ENCODE results near the gene PXN. TPM values are rescaled to one million over a fixed set of nuclear protein-coding genes. Genes with fewer than 3 reads are reported as not detected.

The PXN gene
- total RNA-seq, 4 donors from 2014 or later = 29.6 to 211 (median 41.2) TPM

DNA sequence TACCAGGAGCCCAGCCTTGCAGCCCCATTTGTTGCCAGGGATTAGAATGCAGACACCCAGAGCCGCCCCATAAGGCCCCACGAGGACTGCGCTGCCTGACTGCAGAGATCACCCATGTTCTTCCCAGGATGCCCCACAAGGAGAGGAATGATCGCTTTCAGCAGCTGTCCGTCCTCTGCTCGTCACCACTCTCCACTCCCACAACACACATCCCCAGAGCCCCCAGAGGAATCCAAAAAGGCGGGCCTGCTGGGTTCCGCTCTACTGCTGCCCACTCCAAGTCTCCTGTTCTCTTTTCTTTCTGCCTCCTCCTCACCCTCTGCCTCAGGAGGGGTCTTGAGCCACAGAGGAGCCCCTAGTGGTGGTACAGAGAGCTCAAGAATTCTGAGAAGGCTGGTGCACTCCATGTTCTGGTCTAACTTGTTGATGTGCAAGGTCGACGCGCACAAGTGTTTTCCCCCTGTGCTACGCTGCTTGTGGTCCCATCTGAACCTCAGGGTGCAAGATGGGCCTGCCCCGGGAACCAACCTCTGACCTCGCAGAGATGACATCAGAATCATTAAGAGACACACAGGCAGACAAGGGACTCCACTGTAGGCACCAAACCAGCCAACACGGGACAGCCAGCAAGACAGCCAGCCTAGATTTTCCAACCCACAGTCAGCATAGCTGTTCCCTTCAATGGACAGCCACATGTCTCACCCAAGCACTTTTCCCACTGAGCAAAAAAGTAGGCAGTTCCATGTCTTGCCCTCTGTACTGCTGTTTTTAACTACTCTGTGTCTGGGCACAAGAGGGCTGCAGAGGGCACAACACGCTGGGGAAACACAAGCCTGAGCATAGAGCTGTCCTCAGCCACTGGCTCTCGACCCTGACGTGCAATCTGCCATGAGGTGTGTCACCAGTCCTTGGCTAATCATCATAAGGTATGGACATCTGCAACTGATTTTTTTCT is 29.9 kb downstream of the PXN start:
- H3K36me3 ChIP-seq = no peaks in the 10 kb centered on the region
- no peaks in the 10 kb centered on the region for H3K9me3 ChIP-seq
- TF ChIP-seq POLR2A (IDR thresholded peaks at IDR 0.05) = no peak
- TF ChIP-seq, protein P1, sequence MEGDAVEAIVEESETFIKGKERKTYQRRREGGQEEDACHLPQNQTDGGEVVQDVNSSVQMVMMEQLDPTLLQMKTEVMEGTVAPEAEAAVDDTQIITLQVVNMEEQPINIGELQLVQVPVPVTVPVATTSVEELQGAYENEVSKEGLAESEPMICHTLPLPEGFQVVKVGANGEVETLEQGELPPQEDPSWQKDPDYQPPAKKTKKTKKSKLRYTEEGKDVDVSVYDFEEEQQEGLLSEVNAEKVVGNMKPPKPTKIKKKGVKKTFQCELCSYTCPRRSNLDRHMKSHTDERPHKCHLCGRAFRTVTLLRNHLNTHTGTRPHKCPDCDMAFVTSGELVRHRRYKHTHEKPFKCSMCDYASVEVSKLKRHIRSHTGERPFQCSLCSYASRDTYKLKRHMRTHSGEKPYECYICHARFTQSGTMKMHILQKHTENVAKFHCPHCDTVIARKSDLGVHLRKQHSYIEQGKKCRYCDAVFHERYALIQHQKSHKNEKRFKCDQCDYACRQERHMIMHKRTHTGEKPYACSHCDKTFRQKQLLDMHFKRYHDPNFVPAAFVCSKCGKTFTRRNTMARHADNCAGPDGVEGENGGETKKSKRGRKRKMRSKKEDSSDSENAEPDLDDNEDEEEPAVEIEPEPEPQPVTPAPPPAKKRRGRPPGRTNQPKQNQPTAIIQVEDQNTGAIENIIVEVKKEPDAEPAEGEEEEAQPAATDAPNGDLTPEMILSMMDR (IDR thresholded peaks at IDR 0.05) = no peak
- peak overlapping the region; percentile 93 to 97 for H3K27ac ChIP-seq
- intact Hi-C loops (cut with DNase I; ENCODE audit: low total_unique reads) = no loop called here
- no peak overlapping the region for H3K4me3 ChIP-seq
- no peak for DNase-seq
- no peaks in the 10 kb centered on the region for H3K27me3 ChIP-seq
- H3K4me1 ChIP-seq = peaks cover 28 to 40% of the 10 kb centered on the region in 2 donors

DNA sequence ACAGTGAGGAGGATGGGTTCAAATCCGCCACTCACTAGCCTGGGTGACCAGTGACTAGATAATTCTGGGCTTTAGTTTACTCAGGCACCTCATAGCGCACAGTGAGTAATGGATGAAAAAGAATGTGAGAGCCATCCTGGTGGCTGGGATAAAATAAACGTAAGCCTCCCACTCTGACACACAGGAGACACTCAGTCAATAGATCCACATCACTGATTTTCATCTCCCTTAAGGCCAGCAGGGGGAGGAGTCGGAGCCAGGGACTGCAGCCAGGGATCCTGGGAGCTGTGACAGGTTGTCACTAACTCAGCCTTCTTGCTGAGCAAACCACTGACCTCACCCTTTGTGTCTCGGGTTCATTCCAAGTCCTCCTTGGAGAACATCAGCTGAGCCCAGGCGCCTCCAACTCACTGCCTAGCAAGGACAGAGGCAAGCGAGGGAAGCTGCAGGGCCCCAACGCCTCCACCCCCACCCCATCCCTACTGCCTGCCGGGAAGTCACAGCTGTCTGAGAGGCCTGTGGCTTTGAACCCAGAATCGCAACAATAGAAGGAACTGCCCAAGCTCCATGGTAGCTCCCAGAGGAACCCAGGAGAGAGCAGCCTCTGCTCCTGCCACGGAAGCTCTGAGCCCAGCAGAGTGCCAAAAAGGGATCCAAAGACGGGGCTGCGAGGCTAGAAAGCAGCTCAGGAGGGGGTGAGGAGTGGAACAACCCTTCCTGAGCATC is 30.7 kb downstream of the PXN start:
- TF ChIP-seq, protein P1 (IDR thresholded peaks at IDR 0.05) = peak; percentile 17 to 53 (median 34)
- TF ChIP-seq POLR2A (IDR thresholded peaks at IDR 0.05) = peak in 1 of 2 donors; percentile 27
- no peaks in the 10 kb centered on the region for H3K36me3 ChIP-seq
- peaks cover 36 to 47% of the 10 kb centered on the region in 2 donors for H3K4me1 ChIP-seq
- H3K9me3 ChIP-seq = no peaks in the 10 kb centered on the region
- no peaks in the 10 kb centered on the region for H3K27me3 ChIP-seq
- DNase-seq = peak; percentile 87 to 88
- H3K4me3 ChIP-seq = no peak overlapping the region
- H3K27ac ChIP-seq = peak overlapping the region; percentile 93 to 97
- intact Hi-C loops (cut with DNase I; ENCODE audit: low total_unique reads) = no loop called here

DNA sequence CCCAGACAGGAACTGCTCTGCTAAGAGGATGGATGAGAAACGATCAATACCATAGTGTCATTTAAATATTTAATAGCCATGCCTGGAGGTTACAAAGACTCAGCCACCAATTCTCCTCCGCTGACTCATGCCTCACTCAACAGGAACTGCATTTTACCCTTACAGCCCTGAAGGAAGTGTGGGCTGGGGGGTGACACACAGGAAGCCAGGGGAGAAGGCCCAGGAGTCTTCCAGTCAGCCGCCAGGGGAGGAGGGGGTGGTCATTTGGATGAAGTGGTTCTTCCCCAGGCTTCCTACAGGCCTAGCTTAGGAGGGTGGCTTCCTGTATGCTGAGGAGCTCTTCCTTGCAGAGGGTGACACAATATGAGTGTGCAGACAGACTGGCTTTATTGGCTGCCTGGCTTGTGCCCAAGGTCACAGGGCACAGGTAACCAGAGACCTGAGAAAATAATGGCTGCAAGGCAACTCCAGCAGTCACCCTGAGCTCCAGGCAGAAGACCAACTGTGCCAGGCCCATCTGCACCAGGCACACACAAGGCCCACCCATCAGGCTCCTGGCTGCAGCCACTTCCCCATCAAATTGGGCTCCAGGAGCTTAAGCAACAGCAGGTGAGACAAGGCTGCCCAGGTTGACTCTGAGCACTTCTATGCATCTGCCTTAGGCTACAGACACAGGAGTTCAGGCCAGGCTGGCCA is 34.1 kb downstream of the PXN start:
- intact Hi-C loops (cut with DNase I; ENCODE audit: low total_unique reads) = no loop called here
- Histone ChIP-seq H3K4me1 (peaks cover 53 to 55% of the 10 kb centered on the region in 2 donors), H3K36me3 (no peaks in the 10 kb centered on the region), H3K27ac (peak overlapping the region; percentile 93 to 97), H3K4me3 (no peak overlapping the region), H3K27me3 (no peaks in the 10 kb centered on the region), H3K9me3 (no peaks in the 10 kb centered on the region)
- peak in 1 of 2 donors; percentile 73 for DNase-seq
- TF ChIP-seq, protein P1 (IDR thresholded peaks at IDR 0.05) = no peak
- no peak for TF ChIP-seq POLR2A (IDR thresholded peaks at IDR 0.05)

DNA sequence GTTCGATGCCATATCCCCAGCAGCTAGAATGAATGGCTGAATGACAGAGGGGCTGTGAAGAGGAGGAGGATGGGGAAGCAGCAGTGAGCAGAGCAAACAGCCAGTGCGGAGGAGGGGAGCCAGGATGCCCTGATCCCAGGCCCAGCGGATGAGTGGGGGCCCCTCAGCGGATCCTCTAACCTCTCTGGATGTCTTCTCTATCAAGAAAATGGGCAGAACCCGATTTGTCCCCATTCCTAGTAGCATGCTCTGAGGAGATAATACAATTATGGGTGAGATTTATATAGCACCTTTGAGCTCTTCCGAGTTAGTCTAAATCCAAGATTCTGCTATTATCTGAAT is 34.6 kb downstream of the PXN start:
- no peak for DNase-seq
- H3K9me3 ChIP-seq = no peaks in the 10 kb centered on the region
- TF ChIP-seq, protein P1 (IDR thresholded peaks at IDR 0.05) = no peak
- TF ChIP-seq POLR2A (IDR thresholded peaks at IDR 0.05) = no peak
- peaks cover 53 to 55% of the 10 kb centered on the region in 2 donors for H3K4me1 ChIP-seq
- intact Hi-C loops (cut with DNase I; ENCODE audit: low total_unique reads) = no loop called here
- no peak overlapping the region for H3K4me3 ChIP-seq
- H3K27me3 ChIP-seq = no peaks in the 10 kb centered on the region
- no peaks in the 10 kb centered on the region for H3K36me3 ChIP-seq
- peak overlapping the region; percentile 93 to 97 for H3K27ac ChIP-seq
